Measurements from ENCODE around the gene GOLGA6L1.
"Not testable (repeated sequence)": the region's sequence is repeated elsewhere in the genome, so short reads cannot be mapped to it uniquely, and the experiment has no call there.

Gene GOLGA6L1

DNA sequence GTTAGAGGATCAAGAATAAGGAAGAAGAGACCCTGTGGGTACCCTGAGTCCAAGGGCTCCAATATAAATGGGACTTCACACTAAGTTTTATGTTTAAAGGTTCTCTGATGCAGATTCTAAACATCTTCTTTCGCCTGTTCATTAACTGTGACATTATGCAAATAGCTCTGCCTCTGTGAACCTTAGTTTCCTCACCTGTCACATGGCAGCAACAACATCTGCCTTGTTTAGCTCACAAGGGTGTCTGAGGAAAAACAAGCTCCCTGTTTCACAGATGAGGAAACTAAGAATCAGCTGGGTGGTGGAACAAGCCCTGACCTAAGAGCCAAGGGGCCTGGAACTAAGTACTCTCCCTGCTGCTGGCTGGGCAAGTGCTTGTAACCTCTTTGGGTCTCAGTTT, 40.8 kb downstream of the GOLGA6L1 start:
- H3K9me3 Mint-ChIP-seq, result peaks cover 8% of the 10 kb centered on the region
- H3K4me1 Mint-ChIP-seq, result no peaks in the 10 kb centered on the region
- H3K27me3 Mint-ChIP-seq (ENCODE audit: low read depth), result no peaks in the 10 kb centered on the region
- TF ChIP-seq, protein P1, sequence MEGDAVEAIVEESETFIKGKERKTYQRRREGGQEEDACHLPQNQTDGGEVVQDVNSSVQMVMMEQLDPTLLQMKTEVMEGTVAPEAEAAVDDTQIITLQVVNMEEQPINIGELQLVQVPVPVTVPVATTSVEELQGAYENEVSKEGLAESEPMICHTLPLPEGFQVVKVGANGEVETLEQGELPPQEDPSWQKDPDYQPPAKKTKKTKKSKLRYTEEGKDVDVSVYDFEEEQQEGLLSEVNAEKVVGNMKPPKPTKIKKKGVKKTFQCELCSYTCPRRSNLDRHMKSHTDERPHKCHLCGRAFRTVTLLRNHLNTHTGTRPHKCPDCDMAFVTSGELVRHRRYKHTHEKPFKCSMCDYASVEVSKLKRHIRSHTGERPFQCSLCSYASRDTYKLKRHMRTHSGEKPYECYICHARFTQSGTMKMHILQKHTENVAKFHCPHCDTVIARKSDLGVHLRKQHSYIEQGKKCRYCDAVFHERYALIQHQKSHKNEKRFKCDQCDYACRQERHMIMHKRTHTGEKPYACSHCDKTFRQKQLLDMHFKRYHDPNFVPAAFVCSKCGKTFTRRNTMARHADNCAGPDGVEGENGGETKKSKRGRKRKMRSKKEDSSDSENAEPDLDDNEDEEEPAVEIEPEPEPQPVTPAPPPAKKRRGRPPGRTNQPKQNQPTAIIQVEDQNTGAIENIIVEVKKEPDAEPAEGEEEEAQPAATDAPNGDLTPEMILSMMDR (IDR thresholded peaks at IDR 0.05; ENCODE audit: unreplicated experiment in 3 of 3), result no peak
- H3K4me3 Mint-ChIP-seq, result no peak overlapping the region
- H3K36me3 Mint-ChIP-seq (ENCODE audit: low read depth), result no peaks in the 10 kb centered on the region
- no peak overlapping the region for H3K27ac Mint-ChIP-seq

DNA sequence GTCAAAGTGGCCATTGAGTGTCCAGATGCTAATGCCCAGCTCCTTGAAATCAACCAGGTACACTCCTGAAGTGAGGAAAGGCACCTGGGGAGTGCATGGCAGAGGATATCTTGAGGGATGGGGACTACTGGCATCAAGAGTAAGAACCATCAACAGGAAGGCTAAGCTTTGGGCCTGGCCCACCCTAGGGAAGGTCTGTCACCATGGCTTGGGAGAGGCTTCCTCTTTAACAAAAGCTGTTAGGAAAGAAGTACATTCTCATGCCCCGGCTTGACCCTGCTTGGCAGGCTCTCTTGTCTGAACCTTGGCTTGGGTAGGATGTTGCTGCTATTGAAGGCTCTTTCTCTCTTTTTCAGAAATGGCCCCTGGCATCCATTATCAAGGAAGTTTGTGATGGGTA, 53.5 kb downstream of the GOLGA6L1 start:
- TF ChIP-seq, protein P1 (IDR thresholded peaks at IDR 0.05; ENCODE audit: unreplicated experiment in 3 of 3), result no peak
- Mint-ChIP-seq H3K4me3 (no peak overlapping the region), H3K4me1 (no peaks in the 10 kb centered on the region), H3K9me3 (peaks cover 3% of the 10 kb centered on the region), H3K27me3 (ENCODE audit: low read depth) (no peaks in the 10 kb centered on the region), H3K36me3 (ENCODE audit: low read depth) (no peaks in the 10 kb centered on the region), H3K27ac (no peak overlapping the region)

DNA sequence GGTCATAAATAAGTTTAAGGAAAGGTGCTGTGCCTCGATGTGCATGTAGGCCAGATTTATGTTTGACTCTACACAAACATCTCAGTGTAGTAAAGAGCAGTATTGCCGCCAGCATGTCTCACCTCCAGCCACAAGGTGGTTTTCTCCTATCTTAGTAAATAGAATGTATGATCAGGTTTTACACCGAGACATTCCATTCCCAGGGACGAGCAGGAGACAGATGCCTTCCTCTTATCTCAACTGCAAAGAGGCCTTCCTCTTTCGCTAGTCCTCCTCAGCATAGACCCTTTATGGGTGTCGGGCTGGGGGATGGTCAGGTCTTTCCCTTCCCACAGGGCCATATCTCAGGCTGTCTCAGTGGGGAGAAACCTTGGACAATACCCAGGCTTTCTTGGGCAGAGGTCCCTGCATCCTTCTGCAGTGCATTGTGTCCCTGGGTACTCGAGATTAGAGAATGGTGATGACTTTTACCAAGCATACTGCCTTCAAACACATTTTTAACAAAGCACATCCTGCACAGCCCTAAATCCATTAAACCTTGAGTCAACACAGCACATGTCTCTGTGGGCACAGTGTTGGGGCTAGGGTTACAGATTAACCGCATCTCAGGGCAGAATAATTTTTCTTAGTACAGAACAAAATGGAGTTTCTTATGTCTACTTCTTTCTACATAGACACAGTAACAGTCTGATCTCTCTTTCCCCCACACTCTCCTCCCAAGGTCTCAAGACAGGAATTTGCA, 54.5 kb downstream of the GOLGA6L1 start:
- not testable (repeated sequence) for H3K27ac Mint-ChIP-seq; H3K36me3 Mint-ChIP-seq (ENCODE audit: low read depth); H3K27me3 Mint-ChIP-seq (ENCODE audit: low read depth); H3K9me3 Mint-ChIP-seq; H3K4me3 Mint-ChIP-seq; H3K4me1 Mint-ChIP-seq

DNA sequence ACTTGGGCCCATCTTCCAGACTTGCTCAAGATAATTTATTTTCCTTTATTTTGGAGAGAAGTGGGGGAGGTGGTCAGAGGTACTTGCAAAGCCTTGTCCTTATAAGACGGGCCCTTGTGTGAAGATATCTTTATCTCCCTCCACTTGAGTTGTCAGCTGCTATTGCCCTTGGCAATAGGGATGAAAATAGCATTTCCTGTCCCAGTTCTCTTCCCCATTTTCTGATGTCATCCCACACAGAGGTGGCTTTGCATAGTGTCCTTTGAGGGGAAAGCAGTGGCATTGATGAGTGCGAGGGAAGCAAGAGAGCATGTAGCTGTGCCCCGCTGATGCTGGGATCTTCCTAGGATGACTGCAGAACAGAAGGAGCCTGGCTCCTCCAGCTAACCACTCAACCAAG, 55.4 kb downstream of the GOLGA6L1 start:
- no peaks in the 10 kb centered on the region for H3K27me3 Mint-ChIP-seq (ENCODE audit: low read depth)
- TF ChIP-seq, protein P1 (IDR thresholded peaks at IDR 0.05; ENCODE audit: unreplicated experiment in 3 of 3), result no peak
- peaks cover 3% of the 10 kb centered on the region for H3K9me3 Mint-ChIP-seq
- no peak overlapping the region for H3K4me3 Mint-ChIP-seq
- no peak overlapping the region for H3K27ac Mint-ChIP-seq
- no peaks in the 10 kb centered on the region for H3K4me1 Mint-ChIP-seq
- no peaks in the 10 kb centered on the region for H3K36me3 Mint-ChIP-seq (ENCODE audit: low read depth)

DNA sequence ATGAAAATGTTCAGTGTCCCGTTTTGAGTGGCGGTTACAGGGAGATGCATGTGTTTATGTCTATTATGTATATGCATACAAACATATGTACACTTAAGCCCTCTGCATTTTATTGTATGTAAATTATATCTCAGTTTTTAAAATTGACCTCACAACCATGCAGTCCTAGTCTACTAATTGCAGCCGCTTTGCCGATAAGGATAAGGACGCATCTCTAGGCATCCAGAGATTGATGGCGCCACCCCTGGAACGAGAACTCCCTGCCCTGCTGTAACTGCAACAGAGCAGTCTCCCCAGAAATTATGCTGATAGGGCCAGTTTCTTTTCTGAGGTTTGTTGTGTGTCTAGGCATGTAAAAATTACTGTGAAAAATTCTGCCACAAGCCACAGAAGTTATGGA, 56.9 kb downstream of the GOLGA6L1 start:
- TF ChIP-seq, protein P1 (IDR thresholded peaks at IDR 0.05; ENCODE audit: unreplicated experiment in 3 of 3), result no peak
- Mint-ChIP-seq H3K27me3 (ENCODE audit: low read depth) (no peaks in the 10 kb centered on the region), H3K27ac (no peak overlapping the region)

More for the DNA sequence above, 56.9 kb downstream of the GOLGA6L1 start:
- no peak overlapping the region for H3K4me3 Mint-ChIP-seq
- peaks cover 1% of the 10 kb centered on the region for H3K4me1 Mint-ChIP-seq
- H3K9me3 Mint-ChIP-seq, result peaks cover 3% of the 10 kb centered on the region
- no peaks in the 10 kb centered on the region for H3K36me3 Mint-ChIP-seq (ENCODE audit: low read depth)
